DOHH2 (cell line): Measurements from ENCODE around the gene HSD3B7.

Experiments
- H3F3A ChIP-seq: fragments of 200-600 bp; sonication (generic), shearing (Covaris generic); 2 replicates; pipeline ENCODE4 v1.6.0; 2016; ENCODE audit warnings: antibody characterized with exemption, mild to moderate bottlenecking; ENCODE audit not compliant: control insufficient read depth, insufficient read depth
- H3K27ac ChIP-seq: fragments of 200-600 bp; sonication (generic); 2 replicates; pipeline ENCODE4 v1.5.1; 2014; ENCODE audit warnings: low read depth, mild to moderate bottlenecking, low read length, moderate library complexity
- H3K27me3 ChIP-seq: fragments of 200-600 bp; sonication (generic); 2 replicates; pipeline ENCODE4 v1.6.1; 2014; ENCODE audit warnings: mild to moderate bottlenecking, low read length, mixed read lengths; ENCODE audit not compliant: control insufficient read depth
- H3K36me3 ChIP-seq: fragments of 200-600 bp; sonication (generic); 2 replicates; pipeline ENCODE4 v1.6.1; 2014; ENCODE audit warnings: mild to moderate bottlenecking, low read length, moderate library complexity, mixed read lengths; ENCODE audit not compliant: control insufficient read depth
- H3K4me1 ChIP-seq: fragments of 200-600 bp; sonication (generic); 2 replicates; pipeline ENCODE4 v1.6.1; 2014; ENCODE audit warnings: mild to moderate bottlenecking, low read length, mixed read lengths; ENCODE audit not compliant: control insufficient read depth
- H3K4me2 ChIP-seq: fragments of 200-600 bp; sonication (generic); 2 replicates; pipeline ENCODE4 v1.6.0; 2014; ENCODE audit warnings: mild to moderate bottlenecking, low read length, moderate library complexity
- H3K4me3 ChIP-seq: fragments of 200-600 bp; sonication (generic); 2 replicates; pipeline ENCODE4 v1.5.1; 2014; ENCODE audit warnings: mild to moderate bottlenecking, low read length, mixed read lengths
- H3K79me2 ChIP-seq: fragments of 200-600 bp; sonication (generic); 2 replicates; pipeline ENCODE4 v1.6.1; 2014; ENCODE audit warnings: mild to moderate bottlenecking, low read length, mixed read lengths; ENCODE audit not compliant: control insufficient read depth
- H3K9me2 ChIP-seq: fragments of 200-600 bp; sonication (generic); replicated peaks from 2 replicates; pipeline ENCODE4 v1.6.1; 2014; ENCODE audit warnings: mild to moderate bottlenecking, low read length, mixed read lengths; ENCODE audit not compliant: control insufficient read depth
- H3K9me3 ChIP-seq: fragments of 200-600 bp; sonication (generic); 2 replicates; pipeline ENCODE4 v1.6.1; 2014; ENCODE audit warnings: antibody characterized with exemption, low read length, mixed read lengths; ENCODE audit not compliant: control insufficient read depth, insufficient read depth
- H4K20me1 ChIP-seq: fragments of 200-600 bp; sonication (generic); 2 replicates; pipeline ENCODE4 v1.6.0; 2014; ENCODE audit warnings: low read depth, mild to moderate bottlenecking, antibody characterized with exemption, low read length, moderate library complexity; ENCODE audit not compliant: control insufficient read depth, insufficient read depth
- EZH2phosphoT487 ChIP-seq: fragments of 200-600 bp; sonication (generic); IDR thresholded peaks from 2 replicates; pipeline ENCODE4 v1.6.1; 2017; ENCODE audit warnings: borderline replicate concordance, mild to moderate bottlenecking, antibody characterized with exemption, low read length, moderate library complexity, mixed read lengths
- TF ChIP-seq, protein P1 (sequence below): fragments of 200-600 bp; sonication (generic); IDR thresholded peaks from one replicate; pipeline ENCODE4 v1.5.1; 2014; ENCODE audit warnings: antibody characterized with exemption, mild to moderate bottlenecking, low read depth, low read length; ENCODE audit not compliant: poor library complexity, severe bottlenecking

HSD3B7 gene

DNA sequence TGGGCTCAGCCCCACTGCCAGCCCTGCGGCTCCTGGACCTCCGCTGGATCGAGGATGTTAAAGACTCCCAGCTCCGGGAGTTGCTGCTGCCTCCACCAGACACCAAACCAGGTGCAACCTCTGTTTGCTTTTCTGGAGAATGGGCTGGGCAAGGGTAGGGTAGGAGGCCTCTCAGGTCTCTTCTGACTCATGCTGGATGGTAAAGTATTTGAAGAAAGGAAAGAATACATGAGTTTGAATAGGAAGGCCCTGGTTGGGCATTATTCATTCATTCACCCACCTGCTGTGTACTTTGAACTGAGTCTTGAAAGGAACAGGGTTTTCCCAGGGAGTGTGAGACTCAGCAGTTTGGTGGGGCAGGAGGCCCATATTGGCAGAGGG lies 42.6 kb upstream of the HSD3B7 start:
- peak overlapping the region; percentile 21; the same call in 1 of the 2 replicates for H3K4me3 ChIP-seq
- no peaks in the 10 kb centered on the region; the same call in 1 of the 2 replicates for H4K20me1 ChIP-seq
- peaks cover 11% of the 10 kb centered on the region for H3F3A ChIP-seq
- H3K27ac ChIP-seq = no peak overlapping the region
- H3K27me3 ChIP-seq = no peaks in the 10 kb centered on the region
- H3K9me2 ChIP-seq = no peaks in the 10 kb centered on the region
- H3K9me3 ChIP-seq = no peaks in the 10 kb centered on the region
- peaks cover 42% of the 10 kb centered on the region for H3K36me3 ChIP-seq
- no peaks in the 10 kb centered on the region for H3K79me2 ChIP-seq
- H3K4me1 ChIP-seq = peaks cover 17% of the 10 kb centered on the region
- TF ChIP-seq, protein P1, sequence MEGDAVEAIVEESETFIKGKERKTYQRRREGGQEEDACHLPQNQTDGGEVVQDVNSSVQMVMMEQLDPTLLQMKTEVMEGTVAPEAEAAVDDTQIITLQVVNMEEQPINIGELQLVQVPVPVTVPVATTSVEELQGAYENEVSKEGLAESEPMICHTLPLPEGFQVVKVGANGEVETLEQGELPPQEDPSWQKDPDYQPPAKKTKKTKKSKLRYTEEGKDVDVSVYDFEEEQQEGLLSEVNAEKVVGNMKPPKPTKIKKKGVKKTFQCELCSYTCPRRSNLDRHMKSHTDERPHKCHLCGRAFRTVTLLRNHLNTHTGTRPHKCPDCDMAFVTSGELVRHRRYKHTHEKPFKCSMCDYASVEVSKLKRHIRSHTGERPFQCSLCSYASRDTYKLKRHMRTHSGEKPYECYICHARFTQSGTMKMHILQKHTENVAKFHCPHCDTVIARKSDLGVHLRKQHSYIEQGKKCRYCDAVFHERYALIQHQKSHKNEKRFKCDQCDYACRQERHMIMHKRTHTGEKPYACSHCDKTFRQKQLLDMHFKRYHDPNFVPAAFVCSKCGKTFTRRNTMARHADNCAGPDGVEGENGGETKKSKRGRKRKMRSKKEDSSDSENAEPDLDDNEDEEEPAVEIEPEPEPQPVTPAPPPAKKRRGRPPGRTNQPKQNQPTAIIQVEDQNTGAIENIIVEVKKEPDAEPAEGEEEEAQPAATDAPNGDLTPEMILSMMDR = no peak
- TF ChIP-seq EZH2phosphoT487 = no peak
- H3K4me2 ChIP-seq = peak overlapping the region; percentile 48

- no peaks in the 10 kb centered on the region for H3K27me3 ChIP-seq
- H3K79me2 ChIP-seq = peaks cover 2% of the 10 kb centered on the region; the same call in 1 of the 2 replicates
- peaks cover 40% of the 10 kb centered on the region for H3K36me3 ChIP-seq
- peaks cover 11% of the 10 kb centered on the region for H3F3A ChIP-seq
- no peak overlapping the region for H3K27ac ChIP-seq
- no peaks in the 10 kb centered on the region; the same call in 1 of the 2 replicates for H4K20me1 ChIP-seq
- H3K9me3 ChIP-seq = no peaks in the 10 kb centered on the region
- TF ChIP-seq, protein P1 = no peak
- no peak for TF ChIP-seq EZH2phosphoT487
- peaks cover 19% of the 10 kb centered on the region for H3K4me1 ChIP-seq
- H3K9me2 ChIP-seq = no peaks in the 10 kb centered on the region
- no peak overlapping the region for H3K4me2 ChIP-seq
- no peak overlapping the region for H3K4me3 ChIP-seq
Observed at GRCh38 chr16:30944352-30944751, 40.7 kb upstream of the HSD3B7 start.

DNA sequence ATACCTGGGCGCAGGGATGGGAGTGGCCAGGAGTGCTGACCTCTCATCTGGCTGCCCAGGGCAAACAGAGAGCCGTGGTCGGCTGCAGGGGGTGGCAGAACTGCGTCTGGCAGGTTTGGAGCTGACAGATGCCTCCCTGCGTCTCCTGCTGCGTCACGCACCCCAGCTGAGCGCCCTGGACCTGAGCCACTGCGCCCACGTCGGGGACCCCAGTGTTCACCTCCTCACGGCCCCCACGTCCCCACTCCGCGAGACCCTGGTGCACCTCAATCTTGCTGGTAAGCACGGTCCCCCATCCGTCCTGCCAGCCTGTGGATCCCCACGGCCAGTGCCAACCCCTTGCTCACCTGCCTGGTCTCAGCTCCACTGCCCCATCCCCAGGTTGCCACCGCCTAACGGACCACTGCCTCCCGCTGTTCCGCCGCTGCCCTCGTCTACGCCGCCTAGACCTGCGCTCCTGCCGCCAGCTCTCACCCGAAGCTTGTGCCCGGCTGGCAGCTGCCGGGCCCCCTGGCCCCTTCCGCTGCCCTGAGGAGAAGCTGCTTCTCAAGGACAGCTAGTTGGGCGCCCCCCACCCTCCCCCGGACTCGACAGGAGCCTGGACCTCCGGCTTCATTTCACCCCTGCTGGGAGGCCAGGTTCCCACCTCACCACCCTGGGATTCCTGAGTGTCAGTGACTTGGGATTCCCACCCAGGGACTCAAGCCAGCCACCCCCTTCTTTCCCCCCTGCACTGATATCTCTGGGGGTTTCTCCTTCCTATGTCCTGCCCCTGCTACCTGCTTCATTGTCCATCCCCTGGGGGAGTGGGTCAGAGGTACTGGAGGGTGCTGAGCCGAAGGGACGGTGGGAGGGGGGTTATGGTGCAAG lies 38.1 kb upstream of the HSD3B7 start:
- H3K4me3 ChIP-seq = no peak overlapping the region
- H3K27me3 ChIP-seq = no peaks in the 10 kb centered on the region
- H4K20me1 ChIP-seq = no peaks in the 10 kb centered on the region; the same call in 1 of the 2 replicates
- no peak overlapping the region for H3K27ac ChIP-seq
- peaks cover 15% of the 10 kb centered on the region for H3F3A ChIP-seq
- TF ChIP-seq, protein P1 = no peak
- TF ChIP-seq EZH2phosphoT487 = no peak
- H3K79me2 ChIP-seq = peaks cover 5% of the 10 kb centered on the region; the same call in 1 of the 2 replicates
- no peaks in the 10 kb centered on the region for H3K9me3 ChIP-seq
- no peaks in the 10 kb centered on the region for H3K9me2 ChIP-seq
- peaks cover 33% of the 10 kb centered on the region for H3K36me3 ChIP-seq
- H3K4me1 ChIP-seq = peaks cover 26% of the 10 kb centered on the region
- no peak overlapping the region for H3K4me2 ChIP-seq
